ENCODE results near the gene DUSP15. TPM values are rescaled to one million over a fixed set of nuclear protein-coding genes. Genes with fewer than 3 reads are reported as not detected.
A peak's percentile ranks its signal among the peaks of the same experiment; 100 is the strongest.
"Not testable (repeated sequence)": the region's sequence is repeated elsewhere in the genome, so short reads cannot be mapped to it uniquely, and the experiment has no call there.

Gene DUSP15
- total RNA-seq, 2 donors from 2014 or later = not detected

DNA sequence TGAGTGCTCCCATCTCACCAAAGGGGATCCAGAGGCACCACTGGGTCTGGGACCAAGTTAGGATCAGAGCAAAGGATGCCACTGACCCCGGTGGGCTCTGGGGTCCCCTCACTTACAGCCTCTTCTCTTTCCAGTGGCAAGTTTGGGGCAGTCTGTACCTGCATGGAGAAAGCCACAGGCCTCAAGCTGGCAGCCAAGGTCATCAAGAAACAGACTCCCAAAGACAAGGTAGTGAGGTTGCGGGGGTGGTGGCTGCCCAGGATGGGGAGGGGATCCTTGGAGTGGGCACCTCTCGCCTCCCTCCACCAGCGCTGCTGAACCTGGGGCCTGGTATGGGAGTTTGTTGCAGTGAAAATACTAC is 46.2 kb downstream of the DUSP15 start:
- no peak for ATAC-seq
- DNase-seq = no peak
- Mint-ChIP-seq H3K27ac (no peak overlapping the region), H3K27me3 (peaks cover 5% of the 10 kb centered on the region), H3K4me3 (no peak overlapping the region), H3K4me1 (peaks cover 7% of the 10 kb centered on the region), H3K36me3 (ENCODE audit: low read depth) (no peaks in the 10 kb centered on the region)
- H3K9me3 ChIP-seq (ENCODE audit: control insufficient read depth, low read length, poor library complexity, severe bottlenecking) = no peaks in the 10 kb centered on the region

- H3K4me3 Mint-ChIP-seq = peak overlapping the region; percentile 31
- no peaks in the 10 kb centered on the region for H3K36me3 Mint-ChIP-seq (ENCODE audit: low read depth)
- H3K9me3 ChIP-seq (ENCODE audit: control insufficient read depth, low read length, poor library complexity, severe bottlenecking) = no peaks in the 10 kb centered on the region
- H3K4me1 Mint-ChIP-seq = peaks cover 7% of the 10 kb centered on the region
- no peak for DNase-seq
- no peak for ATAC-seq
- peaks cover 5% of the 10 kb centered on the region for H3K27me3 Mint-ChIP-seq
- H3K27ac Mint-ChIP-seq = peak overlapping the region; percentile 3
These were observed 46.8 kb downstream of the DUSP15 start for GRCh38 chr20:31823360-31824124.

DNA sequence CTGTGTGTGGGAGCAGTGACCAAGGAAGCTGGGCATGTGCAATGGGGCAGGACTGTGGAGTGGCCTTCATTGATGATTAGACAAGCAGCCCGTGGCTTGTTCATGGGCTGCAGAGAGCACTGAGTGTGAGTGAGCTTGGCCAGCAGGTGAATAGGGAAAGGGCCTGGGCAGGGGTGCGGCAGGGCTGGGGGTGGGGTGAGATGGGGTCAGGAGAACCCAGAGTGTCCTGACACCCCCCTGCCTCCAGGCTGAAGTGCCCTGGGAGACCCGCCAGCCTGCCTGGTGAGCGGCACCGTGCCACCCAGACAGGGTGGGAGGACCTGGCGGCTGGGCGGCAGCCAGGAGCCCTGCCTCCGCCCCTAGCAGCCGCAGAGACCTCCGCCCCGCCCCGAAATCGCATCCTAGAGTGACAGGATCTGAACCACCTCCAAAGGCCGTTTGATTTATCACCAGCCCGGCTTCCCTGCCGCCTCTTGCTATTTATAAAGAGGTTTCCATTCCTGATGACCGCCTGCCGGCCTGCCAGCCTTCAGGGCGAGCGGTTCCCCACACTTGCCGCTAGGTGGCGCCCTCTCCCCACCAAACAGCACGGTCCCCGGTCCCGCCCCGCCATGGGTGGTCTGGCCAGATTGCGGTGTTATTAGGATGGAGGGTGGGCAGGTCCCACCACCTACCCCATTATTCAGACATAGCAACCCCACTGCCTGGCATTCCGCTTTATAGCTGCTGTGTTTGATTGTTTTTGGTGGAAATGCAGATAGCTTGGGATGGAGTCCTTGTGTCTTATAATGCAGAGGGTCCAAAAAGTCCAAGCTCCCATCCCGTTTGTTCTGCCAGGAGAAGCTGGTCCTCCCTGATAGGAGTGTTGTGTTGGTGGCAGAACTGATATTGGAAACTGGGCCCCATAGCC is 47.7 kb downstream of the DUSP15 start:
- H3K9me3 ChIP-seq (ENCODE audit: control insufficient read depth, low read length, poor library complexity, severe bottlenecking) = no peaks in the 10 kb centered on the region
- peak overlapping the region; percentile 47 for H3K4me3 Mint-ChIP-seq
- ATAC-seq (peak; percentile 88), DNase-seq (peak; percentile 63 to 71 (median 70))
- no peaks in the 10 kb centered on the region for H3K36me3 Mint-ChIP-seq (ENCODE audit: low read depth)
- peaks cover 5% of the 10 kb centered on the region for H3K27me3 Mint-ChIP-seq
- peaks cover 7% of the 10 kb centered on the region for H3K4me1 Mint-ChIP-seq
- H3K27ac Mint-ChIP-seq = peak overlapping the region; percentile 3

DNA sequence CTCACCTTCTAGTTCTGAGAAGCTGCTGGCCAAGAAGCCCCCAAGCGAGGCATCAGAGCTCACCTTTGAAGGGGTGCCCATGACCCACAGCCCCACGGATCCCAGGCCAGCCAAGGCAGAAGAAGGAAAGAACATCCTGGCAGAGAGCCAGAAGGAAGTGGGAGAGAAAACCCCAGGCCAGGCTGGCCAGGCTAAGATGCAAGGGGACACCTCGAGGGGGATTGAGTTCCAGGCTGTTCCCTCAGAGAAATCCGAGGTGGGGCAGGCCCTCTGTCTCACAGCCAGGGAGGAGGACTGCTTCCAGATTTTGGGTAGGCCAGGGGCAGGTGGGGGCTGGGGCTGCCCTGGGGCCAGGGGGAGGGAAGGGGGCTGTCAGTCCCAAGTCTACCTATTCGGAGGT is 48.9 kb downstream of the DUSP15 start:
- ATAC-seq (no peak), DNase-seq (no peak)
- Mint-ChIP-seq H3K4me1 (peaks cover 7% of the 10 kb centered on the region), H3K27me3 (peaks cover 5% of the 10 kb centered on the region), H3K27ac (no peak overlapping the region), H3K4me3 (no peak overlapping the region), H3K36me3 (ENCODE audit: low read depth) (no peaks in the 10 kb centered on the region)
- H3K9me3 ChIP-seq (ENCODE audit: control insufficient read depth, low read length, poor library complexity, severe bottlenecking) = no peaks in the 10 kb centered on the region

GRCh38 chr20:31820228-31820627 is 50.1 kb downstream of the DUSP15 start:
- no peaks in the 10 kb centered on the region for H3K9me3 ChIP-seq (ENCODE audit: control insufficient read depth, low read length, poor library complexity, severe bottlenecking)
- Mint-ChIP-seq H3K27me3 (peaks cover 5% of the 10 kb centered on the region), H3K27ac (no peak overlapping the region), H3K36me3 (ENCODE audit: low read depth) (no peaks in the 10 kb centered on the region), H3K4me3 (no peak overlapping the region), H3K4me1 (peaks cover 7% of the 10 kb centered on the region)
- DNase-seq = no peak
- ATAC-seq = no peak

DNA sequence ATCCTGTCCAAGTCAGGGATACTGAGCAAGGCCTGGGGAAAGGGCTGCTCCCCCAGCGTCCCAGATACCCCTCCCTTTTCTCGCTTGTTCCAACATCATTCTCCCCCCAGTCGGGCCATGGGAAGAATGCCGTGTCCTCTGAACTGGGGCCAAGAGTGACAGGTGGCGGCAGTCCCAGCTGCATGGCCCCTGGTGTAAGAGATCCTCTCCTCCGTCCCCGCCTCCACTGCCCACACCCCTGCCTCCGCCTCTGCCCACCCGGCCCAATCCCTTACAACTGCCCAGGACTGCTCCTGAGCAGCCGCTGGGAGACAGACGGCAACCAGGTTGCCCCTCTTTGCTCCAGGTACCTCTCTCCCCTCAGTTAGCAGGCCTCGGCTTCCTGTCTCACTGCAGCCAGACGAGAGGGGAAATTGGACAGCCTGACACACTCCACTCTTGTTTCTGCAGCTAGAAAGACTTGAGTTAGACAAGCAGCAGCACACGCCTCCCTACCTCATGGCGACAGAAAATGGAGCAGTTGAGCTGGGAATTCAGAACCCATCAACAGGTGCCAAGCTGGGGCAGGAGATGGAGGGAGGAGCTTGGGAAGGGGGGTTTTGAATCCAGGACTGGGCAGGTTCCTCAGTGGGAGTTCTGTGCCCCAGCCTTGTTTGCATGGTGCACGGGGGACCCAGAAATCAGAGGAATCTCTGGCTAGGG is 51.1 kb downstream of the DUSP15 start, which contains the start of gene MYLK2:
Gene MYLK2, plus strand, starts transcription at position 274 of the 702 bp plus-strand sequence. Its CDS starts 225 bp downstream, at position 499.
- no peaks in the 10 kb centered on the region for H3K9me3 ChIP-seq (ENCODE audit: control insufficient read depth, low read length, poor library complexity, severe bottlenecking)
- H3K27ac Mint-ChIP-seq = no peak within 1 kb of the TSS
- H3K4me3 Mint-ChIP-seq = no peak within 1 kb of the TSS
- H3K4me1 Mint-ChIP-seq = peaks cover 7% of the 10 kb centered on the region
- H3K36me3 Mint-ChIP-seq (ENCODE audit: low read depth) = no peaks in the 10 kb centered on the region
- peaks cover 5% of the 10 kb centered on the region for H3K27me3 Mint-ChIP-seq
- ATAC-seq = no peak
- no peak for DNase-seq

GRCh38 chr20:31818376-31818908 is 51.9 kb downstream of the DUSP15 start:
- Mint-ChIP-seq H3K27me3 (no peaks in the 10 kb centered on the region), H3K4me3 (no peak overlapping the region), H3K4me1 (peaks cover 4% of the 10 kb centered on the region), H3K27ac (no peak overlapping the region), H3K36me3 (ENCODE audit: low read depth) (no peaks in the 10 kb centered on the region)
- no peaks in the 10 kb centered on the region for H3K9me3 ChIP-seq (ENCODE audit: control insufficient read depth, low read length, poor library complexity, severe bottlenecking)
- ATAC-seq = no peak
- no peak for DNase-seq

DNA sequence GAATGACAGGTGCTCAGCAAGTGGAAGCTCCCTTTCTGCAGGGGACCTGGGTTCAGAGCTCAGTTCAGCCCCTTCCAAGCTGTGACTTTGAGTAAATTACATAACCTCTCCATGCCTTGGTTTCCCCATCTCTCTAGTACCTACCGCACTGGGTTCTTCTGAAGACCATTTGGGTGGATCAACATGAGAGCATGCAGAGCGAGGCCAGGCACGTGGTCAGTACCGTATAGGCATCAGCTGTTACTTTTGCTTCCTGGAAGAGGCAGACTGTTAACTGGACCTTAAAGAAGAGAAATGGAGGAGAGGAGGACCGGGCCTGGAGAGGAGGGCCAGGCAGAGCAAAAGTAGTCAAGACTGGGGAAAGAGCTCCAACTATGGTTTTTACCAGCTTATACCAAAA is 52.9 kb downstream of the DUSP15 start:
- no peaks in the 10 kb centered on the region for H3K36me3 Mint-ChIP-seq (ENCODE audit: low read depth)
- no peaks in the 10 kb centered on the region for H3K9me3 ChIP-seq (ENCODE audit: control insufficient read depth, low read length, poor library complexity, severe bottlenecking)
- no peak overlapping the region for H3K27ac Mint-ChIP-seq
- H3K27me3 Mint-ChIP-seq = peaks cover 4% of the 10 kb centered on the region
- H3K4me1 Mint-ChIP-seq = no peaks in the 10 kb centered on the region
- no peak for DNase-seq
- no peak overlapping the region for H3K4me3 Mint-ChIP-seq
- no peak for ATAC-seq

DNA sequence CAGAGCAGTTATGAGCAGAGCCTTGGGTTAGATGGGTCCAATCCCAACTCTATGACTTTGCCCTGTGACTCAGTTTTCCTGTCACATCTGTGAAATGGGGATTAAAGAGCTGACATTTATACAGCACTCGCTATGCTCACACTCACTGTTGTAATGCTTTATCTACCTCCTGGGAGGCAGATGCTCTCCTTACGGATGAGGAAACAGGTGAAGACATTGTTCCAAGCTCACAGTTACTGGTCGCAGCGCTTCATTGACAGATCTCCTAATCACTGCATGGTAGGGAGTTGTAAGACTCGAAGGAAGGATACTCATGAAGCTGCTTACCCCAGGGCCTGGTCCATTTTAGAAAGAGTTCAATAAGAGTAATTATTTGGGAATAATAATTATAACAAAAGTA is 54.1 kb downstream of the DUSP15 start:
- H3K4me1 Mint-ChIP-seq = no peaks in the 10 kb centered on the region
- H3K27ac Mint-ChIP-seq = no peak overlapping the region
- ATAC-seq (no peak), DNase-seq (no peak)
- H3K36me3 Mint-ChIP-seq (ENCODE audit: low read depth) = no peaks in the 10 kb centered on the region
- H3K9me3 ChIP-seq (ENCODE audit: control insufficient read depth, low read length, poor library complexity, severe bottlenecking) = no peaks in the 10 kb centered on the region
- peaks cover 6% of the 10 kb centered on the region for H3K27me3 Mint-ChIP-seq
- no peak overlapping the region for H3K4me3 Mint-ChIP-seq

- H3K36me3 Mint-ChIP-seq (ENCODE audit: low read depth) = no peaks in the 10 kb centered on the region
- no peaks in the 10 kb centered on the region for H3K9me3 ChIP-seq (ENCODE audit: control insufficient read depth, low read length, poor library complexity, severe bottlenecking)
- no peak for DNase-seq
- H3K27me3 Mint-ChIP-seq = peaks cover 6% of the 10 kb centered on the region
- H3K4me3 Mint-ChIP-seq = no peak overlapping the region
- no peak overlapping the region for H3K27ac Mint-ChIP-seq
- no peak for ATAC-seq
- no peaks in the 10 kb centered on the region for H3K4me1 Mint-ChIP-seq
These were observed 54.7 kb downstream of the DUSP15 start for GRCh38 chr20:31815408-31816188.

DNA sequence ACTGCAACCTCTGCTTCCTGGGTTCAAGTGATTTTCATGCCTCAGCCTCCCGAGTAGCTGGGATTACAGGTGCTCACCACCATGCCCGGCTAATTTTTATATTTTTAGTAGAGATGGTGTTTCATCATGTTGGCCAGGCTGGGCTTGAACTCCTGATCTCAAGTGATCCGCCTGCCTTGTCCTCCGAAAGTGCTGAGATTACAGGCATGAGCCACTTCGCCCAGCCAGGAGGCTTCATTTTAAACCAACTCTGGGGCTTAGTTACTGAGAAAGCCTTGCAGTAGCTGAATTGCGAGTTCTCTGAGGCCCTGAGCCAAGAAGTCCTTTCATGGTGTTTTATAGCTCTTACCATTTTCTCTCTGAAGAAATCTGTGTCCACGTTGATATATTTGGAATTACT is 56.2 kb downstream of the DUSP15 start:
- not testable (repeated sequence) for H3K27ac Mint-ChIP-seq; H3K4me1 Mint-ChIP-seq; ATAC-seq; DNase-seq; H3K9me3 ChIP-seq (ENCODE audit: control insufficient read depth, low read length, poor library complexity, severe bottlenecking); H3K27me3 Mint-ChIP-seq; H3K36me3 Mint-ChIP-seq (ENCODE audit: low read depth); H3K4me3 Mint-ChIP-seq

DNA sequence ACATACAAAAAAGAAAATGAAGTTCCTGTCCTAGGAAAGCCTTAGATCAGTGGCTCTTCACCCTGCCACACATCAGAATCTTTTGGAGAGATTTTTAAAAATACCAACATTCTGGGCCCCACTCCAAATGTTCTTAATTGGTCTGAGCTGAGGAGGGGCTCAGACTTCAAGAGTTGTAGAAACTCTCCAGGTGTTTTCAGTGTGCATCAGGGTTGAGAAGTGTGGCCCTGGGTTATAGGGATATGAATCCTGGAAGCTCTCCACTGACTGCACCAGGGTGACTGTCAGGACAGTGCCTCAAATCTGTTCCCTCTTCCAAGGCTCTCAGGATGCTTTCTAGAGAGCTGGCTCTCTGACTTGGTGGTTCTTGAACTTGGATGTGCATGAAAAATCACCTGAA is 56.7 kb downstream of the DUSP15 start:
- no peak for DNase-seq
- peaks cover 6% of the 10 kb centered on the region for H3K27me3 Mint-ChIP-seq
- H3K4me1 Mint-ChIP-seq = no peaks in the 10 kb centered on the region
- no peaks in the 10 kb centered on the region for H3K36me3 Mint-ChIP-seq (ENCODE audit: low read depth)
- no peaks in the 10 kb centered on the region for H3K9me3 ChIP-seq (ENCODE audit: control insufficient read depth, low read length, poor library complexity, severe bottlenecking)
- H3K4me3 Mint-ChIP-seq = no peak overlapping the region
- ATAC-seq = no peak
- no peak overlapping the region for H3K27ac Mint-ChIP-seq
